GM12878 (cell line): ENCODE data around the gene DMAC2. TPM values are rescaled to one million over a fixed set of nuclear protein-coding genes. Genes with fewer than 3 reads are reported as not detected.

Experiments used
- ATAC-seq: fragments of 200-7000 bp; cut with Tn5 transposase; 3 replicates; pipeline ENCODE4 v1.9.1; 2020; ENCODE audit warnings: mild to moderate bottlenecking, moderate library complexity
- BruUV-seq: library from RNA; stranded (reverse); fragments of 400-500 nt; replicated peaks from 2 replicates; lab custom pipeline; 2021; lab: Mats Ljungman, UMichigan
- CTCF ChIA-PET: fragments of 300-600 bp; sonication (Branson Sonifier 250); formaldehyde crosslinking; extraction: SDS; loops from one replicate; lab custom pipeline; 2021; ENCODE audit warnings: inconsistent platforms; lab: Yijun Ruan, JAX
- POLR2A ChIA-PET: fragments of 350-600 bp; formaldehyde crosslinking; extraction: SDS; loops from one replicate; lab custom pipeline; 2021; ENCODE audit warnings: inconsistent platforms; lab: Charles Lee
- RAD21 ChIA-PET: fragments of 300-600 bp; sonication (Branson Sonifier 250); formaldehyde crosslinking; loops from one replicate; lab custom pipeline; 2023; ENCODE audit warnings: antibody characterized with exemption; ENCODE audit not compliant: unreplicated experiment; lab: Charles Lee
- SMC1A ChIA-PET: fragments of 300-600 bp; sonication (Branson Sonifier 250); formaldehyde crosslinking; loops from one replicate; lab custom pipeline; 2023; ENCODE audit not compliant: unreplicated experiment, uncharacterized antibody; lab: Charles Lee
- DNase-seq: peaks from one replicate; pipeline ENCODE4 v3.0.0-alpha.2; 2011; ENCODE audit warnings: low read depth, low spot score
- FAIRE-seq: peaks from 3 replicates; lab custom pipeline; 2011; peaks lifted over from hg19 to GRCh38; lab: Jason Lieb, UNC
- H2AFZ ChIP-seq: 2 replicates; pipeline ENCODE4 v1.6.0; 2011; ENCODE audit warnings: low read depth, low read length, control low read depth; ENCODE audit not compliant: control insufficient read depth
- H3K27ac ChIP-seq: 2 replicates; pipeline ENCODE4 v1.5.1; 2011; ENCODE audit warnings: control low read depth; ENCODE audit not compliant: control insufficient read depth, insufficient read depth
- H3K27me3 ChIP-seq, 2 experiments: replicated peaks in 1 of 2; 2 replicates each; pipeline versions ENCODE4 v1.6.0 to v1.6.1; 2011; ENCODE audit warnings: low read length in 1 of 2; ENCODE audit not compliant: control insufficient read depth in 2 of 2, insufficient read depth in 2 of 2
- H3K36me3 ChIP-seq, 2 experiments: 2 replicates each; pipeline ENCODE4 v1.5.1; 2011; ENCODE audit warnings: low read length in 1 of 2; ENCODE audit not compliant: control insufficient read depth in 2 of 2, insufficient read depth in 2 of 2
- H3K4me1 ChIP-seq: 2 replicates; pipeline ENCODE4 v1.6.1; 2011; ENCODE audit warnings: mild to moderate bottlenecking, low read length, moderate library complexity, mixed read lengths; ENCODE audit not compliant: control insufficient read depth, insufficient read depth
- H3K4me2 ChIP-seq: 2 replicates; pipeline ENCODE4 v1.6.0; 2011; ENCODE audit warnings: control low read depth; ENCODE audit not compliant: control insufficient read depth, insufficient read depth
- H3K4me3 ChIP-seq: fragments of 200-600 bp; sonication (generic); 2 replicates; pipeline ENCODE4 v1.5.1; 2016
- H3K79me2 ChIP-seq: 2 replicates; pipeline ENCODE4 v1.6.0; 2011; ENCODE audit warnings: low read length; ENCODE audit not compliant: control insufficient read depth, insufficient read depth
- H3K9ac ChIP-seq: 2 replicates; pipeline ENCODE4 v1.8.0; 2011; ENCODE audit warnings: low read length, control low read depth, mixed read lengths; ENCODE audit not compliant: control insufficient read depth, insufficient read depth
- H3K9me3 ChIP-seq: replicated peaks from 3 replicates; pipeline ENCODE4 v1.5.1; 2011; ENCODE audit warnings: mild to moderate bottlenecking, low read length; ENCODE audit not compliant: control insufficient read depth, insufficient read depth
- H4K20me1 ChIP-seq: 2 replicates; pipeline ENCODE4 v1.6.0; 2011; ENCODE audit not compliant: control insufficient read depth, insufficient read depth
- CUX1 ChIP-seq: IDR thresholded peaks from 2 replicates; pipeline ENCODE4 v1.6.1; 2012; ENCODE audit warnings: improper control_type of control experiment, low read depth, low read length; ENCODE audit not compliant: insufficient replicate concordance
- IRF4 ChIP-seq: IDR thresholded peaks from 2 replicates; pipeline ENCODE4 v1.6.1; 2011; ENCODE audit warnings: low read depth, low read length
- MXI1 ChIP-seq: fragments of 150-350 bp; IDR thresholded peaks from 2 replicates; pipeline ENCODE4 v1.6.1; 2011; ENCODE audit warnings: low read depth, mild to moderate bottlenecking, inconsistent platforms, low read length, improper control_type of control experiment
- MYB ChIP-seq: fragments of 150-350 bp; IDR thresholded peaks from 2 replicates; pipeline ENCODE4 v1.6.1; 2014; ENCODE audit warnings: mild to moderate bottlenecking, low read depth, low read length, borderline replicate concordance
- NFYA ChIP-seq: IDR thresholded peaks from 2 replicates; pipeline ENCODE4 v1.6.1; 2011; ENCODE audit warnings: low read depth, mild to moderate bottlenecking, low read length, improper control_type of control experiment, borderline replicate concordance
- NFYB ChIP-seq: IDR thresholded peaks from 2 replicates; pipeline ENCODE4 v1.6.1; 2011; ENCODE audit warnings: low read depth, mild to moderate bottlenecking, low read length, improper control_type of control experiment, moderate library complexity; ENCODE audit not compliant: insufficient read depth
- REST ChIP-seq: IDR thresholded peaks from 2 replicates; pipeline ENCODE4 v1.6.1; 2012; ENCODE audit warnings: mild to moderate bottlenecking, low read depth, low read length
- SMAD5 ChIP-seq: IDR thresholded peaks from 2 replicates; pipeline ENCODE4 v1.6.1; 2016; ENCODE audit warnings: antibody characterized with exemption, low read depth
- SP1 ChIP-seq: IDR thresholded peaks from one replicate; pipeline ENCODE4 v1.6.1; 2011; ENCODE audit warnings: low read depth, low read length
- TCF12 ChIP-seq: IDR thresholded peaks from 2 replicates; pipeline ENCODE4 v1.6.1; 2011; ENCODE audit warnings: low read depth, mild to moderate bottlenecking, low read length
- USF2 ChIP-seq: IDR thresholded peaks from 2 replicates; pipeline ENCODE4 v1.6.1; 2011; ENCODE audit warnings: low read depth, low read length, improper control_type of control experiment, borderline replicate concordance
- WGBS: methylation state at CpG from one replicate; pipeline ENCODE4 v1.1.6; 2016; ENCODE audit warnings: low lambda C conversion rate; ENCODE audit not compliant: insufficient replicate concordance, insufficient coverage; ENCODE audit errors: missing lambda C conversion rate; 5-methylcytosine and 5-hydroxymethylcytosine counted together
- in situ Hi-C: fragments of 300-500 bp; cut with MboI; formaldehyde crosslinking; loops from 9 replicates; pipeline ENCODE4 v1.14.3; 2018; ENCODE audit warnings: mixed read lengths
- intact Hi-C: fragments of 100-400 bp; cut with micrococcal nuclease; formaldehyde crosslinking; loops from one replicate; pipeline ENCODE4 v1.14.2; 2022; ENCODE audit not compliant: unreplicated experiment
- polyA plus RNA-seq, 11 experiments: library from polyadenylated mRNA; depleted of rRNA in 4 of 11; unstranded in 6 of 11; stranded (reverse) in 5 of 11; fragments of >200 nt; fragmentation: Nextera tagmentation in 4 of 11; fragmentation: Illumina TruSeq in 1 of 11; extraction: Ambion mirVana in 4 of 11; extraction: Trizol in 1 of 11; gene quantifications; 1 replicate in 1 of 11; 2 replicates in 10 of 11; pipeline versions ENCODE4 v1.2.1 to v1.2.3, GENCODE V29; 2011 to 2016; ENCODE audit warnings: inconsistent platforms in 2 of 11, missing spikeins in 2 of 11, low read depth in 1 of 11
- total RNA-seq, 4 experiments: library from RNA; depleted of rRNA in 3 of 4; stranded (reverse); fragments of >200 nt in 3 of 4; fragmentation: Illumina TruSeq in 1 of 4; extraction: Trizol in 1 of 4; gene quantifications; 2 replicates each; pipeline versions ENCODE4 v1.2.1 to v1.2.3, GENCODE V29; 2013 to 2021

DMAC2 gene
- total and polyA plus RNA-seq, 10 of the 15 experiments (the other 5 are each of a cell fraction or from before 2014, with no cell fraction given) = 10.8 to 57.2 (median 42.7) TPM

GRCh38 chr19:41452584-41453275 lies 13.0 kb upstream of the DMAC2 start (continued):
- TF ChIP-seq REST (no peak), IRF4 (no peak), TCF12 (no peak)

- no peaks in the 10 kb centered on the region for H3K27me3 ChIP-seq
- no peak overlapping the region for H3K27ac ChIP-seq
- no peaks in the 10 kb centered on the region for H3K79me2 ChIP-seq
- ChIA-PET POLR2A (interaction anchor here (1.5 kb wide), 1 partner anchor 89 kb away, joined by 3 read pairs; no protein-coding TSS in a partner anchor), RAD21 (interaction anchor here (0.7 to 5.5 kb wide), 10 partner anchors 8 to 148 kb away, joined by 3 to 56 read pairs (median 8); partner anchors contain the start of gene CEACAM21), SMC1A (interaction anchor here (1.0 to 5.1 kb wide), 21 partner anchors 8 to 147 kb away, joined by 3 to 69 read pairs (median 7); partner anchors contain the start of genes CEACAM21 and DMAC2), CTCF (interaction anchor here (1.0 to 10.9 kb wide), 17 partner anchors 10 to 182 kb away, joined by 3 to 314 read pairs (median 8); partner anchors contain the start of genes B9D2, CEACAM21 and DMAC2)
- 36% methylated on average over 3 of the region's 3 CpGs for WGBS
- FAIRE-seq = no peak
- no peaks in the 10 kb centered on the region for H4K20me1 ChIP-seq
- H3K9ac ChIP-seq = no peak overlapping the region
- no peak overlapping the region for H3K4me2 ChIP-seq
- no peaks in the 10 kb centered on the region for H3K36me3 ChIP-seq
- H3K4me1 ChIP-seq = peaks cover 12% of the 10 kb centered on the region
- no peak overlapping the region for H2AFZ ChIP-seq
- DNase-seq = no peak
- peak; percentile 18; the same call in 2 of the 3 replicates for ATAC-seq
- no peak overlapping the region for H3K4me3 ChIP-seq
- in situ Hi-C loops = loop anchor here (10.0 kb wide), 2 partner anchors 85 to 125 kb away; partner anchors contain the start of gene CEACAM21
- intact Hi-C loops = loop anchor here (1.0 to 5.0 kb wide), 4 partner anchors 88 to 120 kb away; partner anchors contain the start of gene TGFB1
- BruUV-seq = no TSS peak
- no peaks in the 10 kb centered on the region for H3K9me3 ChIP-seq
- no peak for TF ChIP-seq USF2
- TF ChIP-seq SP1 = no peak
- TF ChIP-seq MXI1 = no peak
- no peak for TF ChIP-seq SMAD5
- TF ChIP-seq MYB = no peak
- no peak for TF ChIP-seq NFYA
- TF ChIP-seq CUX1 = no peak
- no peak for TF ChIP-seq NFYB
Observed at GRCh38 chr19:41449865-41450178, 10.1 kb upstream of the DMAC2 start.
